Astrocyte of the spinal cord (primary cell): ENCODE measurements around the gene ZBTB12.
A peak's percentile ranks its signal among the peaks of the same experiment; 100 is the strongest.

Source experiments
- DNase-seq: peaks from one replicate; pipeline ENCODE4 v3.0.0; 2011; ENCODE audit warnings: low read depth, low spot score
- H3K4me3 ChIP-seq: 2 replicates; pipeline ENCODE4 v1.5.1; 2011; ENCODE audit warnings: low read depth, mild to moderate bottlenecking, low read length, moderate library complexity
- in situ Hi-C: cut with HindIII; loops from 2 replicates; pipeline ENCODE4 v1.10.0; 2017; ENCODE audit warnings: low sequenced_read_pairs
- TF ChIP-seq, protein P1 (sequence below): IDR thresholded peaks from 2 replicates; pipeline ENCODE4 v1.5.1; 2012; ENCODE audit warnings: low read depth, mild to moderate bottlenecking, low read length, inconsistent platforms

ZBTB12 gene

GRCh38 chr6:31888276-31889258, 13.3 kb downstream of the ZBTB12 start:
- DNase-seq, result no peak
- TF ChIP-seq, protein P1, sequence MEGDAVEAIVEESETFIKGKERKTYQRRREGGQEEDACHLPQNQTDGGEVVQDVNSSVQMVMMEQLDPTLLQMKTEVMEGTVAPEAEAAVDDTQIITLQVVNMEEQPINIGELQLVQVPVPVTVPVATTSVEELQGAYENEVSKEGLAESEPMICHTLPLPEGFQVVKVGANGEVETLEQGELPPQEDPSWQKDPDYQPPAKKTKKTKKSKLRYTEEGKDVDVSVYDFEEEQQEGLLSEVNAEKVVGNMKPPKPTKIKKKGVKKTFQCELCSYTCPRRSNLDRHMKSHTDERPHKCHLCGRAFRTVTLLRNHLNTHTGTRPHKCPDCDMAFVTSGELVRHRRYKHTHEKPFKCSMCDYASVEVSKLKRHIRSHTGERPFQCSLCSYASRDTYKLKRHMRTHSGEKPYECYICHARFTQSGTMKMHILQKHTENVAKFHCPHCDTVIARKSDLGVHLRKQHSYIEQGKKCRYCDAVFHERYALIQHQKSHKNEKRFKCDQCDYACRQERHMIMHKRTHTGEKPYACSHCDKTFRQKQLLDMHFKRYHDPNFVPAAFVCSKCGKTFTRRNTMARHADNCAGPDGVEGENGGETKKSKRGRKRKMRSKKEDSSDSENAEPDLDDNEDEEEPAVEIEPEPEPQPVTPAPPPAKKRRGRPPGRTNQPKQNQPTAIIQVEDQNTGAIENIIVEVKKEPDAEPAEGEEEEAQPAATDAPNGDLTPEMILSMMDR, result peak; percentile 82
- in situ Hi-C loops, result no loop called here
- no peak overlapping the region for H3K4me3 ChIP-seq

DNA sequence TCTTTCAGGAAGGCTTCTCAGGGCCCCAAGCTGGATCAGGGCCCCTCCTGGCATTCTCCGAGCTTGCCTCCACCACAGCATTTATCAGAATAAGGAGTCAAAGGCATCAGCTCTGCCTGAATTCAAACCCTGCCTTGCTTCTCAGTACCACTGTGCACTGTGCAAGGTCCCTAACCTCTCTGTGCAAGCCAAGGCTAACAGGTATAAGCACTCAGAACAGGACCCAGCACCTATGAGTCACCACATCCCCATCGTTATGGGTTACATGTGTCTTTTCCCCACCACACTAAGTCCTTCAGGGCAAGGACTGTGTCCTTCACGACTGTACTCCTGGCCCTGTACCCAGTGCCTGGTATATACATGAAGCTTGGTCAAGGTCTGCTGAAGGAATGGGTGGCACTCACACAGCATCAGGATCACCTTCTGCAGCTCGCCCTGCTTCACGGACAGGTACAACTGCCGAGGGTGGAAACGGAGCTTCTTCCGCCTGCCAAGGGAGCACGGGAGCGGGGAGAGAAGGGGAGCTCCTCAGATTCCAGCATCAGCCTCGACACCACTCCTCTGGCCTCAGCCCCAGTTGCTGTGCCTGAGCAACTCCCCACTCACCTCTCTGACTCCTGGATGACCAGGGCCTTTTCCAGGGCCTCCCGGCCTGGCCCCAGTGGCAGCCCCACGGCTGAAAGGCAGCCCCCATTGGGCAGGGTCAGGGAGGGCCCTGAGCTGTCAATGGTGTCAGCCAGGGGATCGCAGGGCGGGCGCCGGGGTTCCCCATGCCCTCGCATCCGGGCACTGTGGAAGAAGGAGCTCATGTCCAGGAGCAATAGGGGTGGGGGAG, 14.5 kb downstream of the ZBTB12 start:
- DNase-seq, result no peak
- in situ Hi-C loops, result no loop called here
- no peak overlapping the region for H3K4me3 ChIP-seq
- TF ChIP-seq, protein P1, result no peak

- no peak overlapping the region for H3K4me3 ChIP-seq
- in situ Hi-C loops, result no loop called here
- DNase-seq, result no peak
- TF ChIP-seq, protein P1, result no peak
Observed at GRCh38 chr6:31886541-31886991, 15.3 kb downstream of the ZBTB12 start.

GRCh38 chr6:31884528-31885035, 17.3 kb downstream of the ZBTB12 start:
- in situ Hi-C loops, result no loop called here
- TF ChIP-seq, protein P1, result no peak
- no peak overlapping the region for H3K4me3 ChIP-seq
- no peak for DNase-seq

- H3K4me3 ChIP-seq, result no peak overlapping the region
- TF ChIP-seq, protein P1, result no peak
- no peak for DNase-seq
- in situ Hi-C loops, result no loop called here
Observed at GRCh38 chr6:31883676-31884075, 18.2 kb downstream of the ZBTB12 start.

DNA sequence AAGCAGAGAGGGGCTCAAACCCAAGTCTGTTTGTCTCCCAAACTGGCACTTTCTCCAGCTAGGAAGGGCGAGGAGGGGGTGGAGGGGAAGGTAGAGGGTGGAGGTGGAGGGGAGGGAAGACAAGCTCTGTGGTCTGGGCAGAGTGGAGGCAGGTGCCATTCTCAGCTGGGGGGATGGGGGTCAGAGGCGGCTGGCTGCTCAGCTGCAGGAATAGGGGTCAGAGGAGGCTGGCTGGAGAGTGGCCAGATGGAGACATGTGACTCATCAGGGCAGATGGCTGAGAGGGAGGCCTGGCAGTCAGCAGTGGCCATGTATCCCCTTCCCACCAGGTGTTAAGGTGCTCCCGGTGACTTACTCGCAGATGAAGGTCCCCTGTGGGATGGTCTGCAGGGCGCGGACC, 19.5 kb downstream of the ZBTB12 start:
- DNase-seq, result no peak
- in situ Hi-C loops, result no loop called here
- TF ChIP-seq, protein P1, result no peak
- H3K4me3 ChIP-seq, result no peak overlapping the region
